A549 (cell line): ENCODE results near the gene FBXO11. TPM values are rescaled to one million over a fixed set of nuclear protein-coding genes. Genes with fewer than 3 reads are reported as not detected.
"Not testable (repeated sequence)": the region's sequence is repeated elsewhere in the genome, so short reads cannot be mapped to it uniquely, and the experiment has no call there.

Source experiments
- ATAC-seq, 2 experiments: fragments of 200-7000 bp in 1 of 2; fragments of >200 bp in 1 of 2; cut with Nextera tagmentation in 1 of 2; cut with Tn5 transposase in 1 of 2; 3 replicates each; pipeline versions ENCODE4 v1.8.0 to v1.9.1; 2018 to 2020; ENCODE audit warnings: mild to moderate bottlenecking in 1 of 2, moderate library complexity in 1 of 2
- CTCF ChIA-PET: fragments of 300-600 bp; sonication (Branson Sonifier 250); formaldehyde crosslinking; extraction: SDS; loops from one replicate; lab custom pipeline; 2021; ENCODE audit warnings: antibody characterized with exemption, inconsistent platforms; lab: Yijun Ruan, JAX
- POLR2A ChIA-PET: fragments of 350-600 bp; formaldehyde crosslinking; extraction: SDS; loops from one replicate; lab custom pipeline; 2021; ENCODE audit warnings: antibody characterized with exemption, inconsistent platforms; lab: Yijun Ruan, JAX
- DNase-seq, 2 experiments: peaks; one replicate each; pipeline versions ENCODE4 v3.0.0 to v3.0.0-alpha.2; 2011 to 2016; ENCODE audit warnings: low read depth in 1 of 2, low spot score in 1 of 2
- FAIRE-seq: peaks from 2 replicates; lab custom pipeline; 2011; peaks lifted over from hg19 to GRCh38; lab: Jason Lieb, UNC
- H3K27ac ChIP-seq, 2 experiments: fragments of >200 bp; sonication (Bioruptor Twin); formaldehyde crosslinking; 3 replicates each; pipeline ENCODE4 v1.5.1; 2016 to 2017
- H3K4me1 ChIP-seq: fragments of >200 bp; sonication (Bioruptor Twin); formaldehyde crosslinking; 3 replicates; pipeline ENCODE4 v1.6.1; 2016
- H3K4me2 ChIP-seq: fragments of >200 bp; sonication (Bioruptor Twin); formaldehyde crosslinking; 3 replicates; pipeline ENCODE4 v1.6.1; 2016
- H3K4me3 ChIP-seq: fragments of >200 bp; sonication (Bioruptor Twin); formaldehyde crosslinking; 3 replicates; pipeline ENCODE4 v1.5.1; 2016
- H3K9me3 ChIP-seq: fragments of >200 bp; sonication (Bioruptor Twin); formaldehyde crosslinking; 3 replicates; pipeline ENCODE4 v1.6.1; 2016
- CBX2 ChIP-seq: fragments of 200-600 bp; sonication (generic); IDR thresholded peaks from 2 replicates; pipeline ENCODE4 v1.6.1; 2016; ENCODE audit warnings: low read depth, mild to moderate bottlenecking, borderline replicate concordance
- CBX8 ChIP-seq: fragments of 200-600 bp; sonication (generic); IDR thresholded peaks from 2 replicates; pipeline ENCODE4 v1.6.1; 2016
- CTCF ChIP-seq: fragments of >200 bp; sonication (Bioruptor Twin); formaldehyde crosslinking; IDR thresholded peaks from 3 replicates; pipeline ENCODE4 v1.5.1; 2016
- EP300 ChIP-seq, 2 experiments: fragments of >200 bp; sonication (Bioruptor Twin); formaldehyde crosslinking; IDR thresholded peaks; 2 replicates in 1 of 2; 3 replicates in 1 of 2; pipeline ENCODE4 v1.6.1; 2016 to 2017
- FOXS1 ChIP-seq: fragments of 250-450 bp; sonication (Bioruptor Pico); IDR thresholded peaks from 2 replicates; pipeline ENCODE4 v1.5.0; 2020; ENCODE audit warnings: mild to moderate bottlenecking, moderate library complexity
- GATA3 ChIP-seq: IDR thresholded peaks from 2 replicates; pipeline ENCODE4 v1.6.1; 2012; ENCODE audit warnings: borderline replicate concordance
- HES2 ChIP-seq: fragments of >200 bp; sonication (Bioruptor Twin); formaldehyde crosslinking; IDR thresholded peaks from 2 replicates; pipeline ENCODE4 v1.6.1; 2016
- HEYL ChIP-seq: fragments of 250-450 bp; sonication (Bioruptor Pico); IDR thresholded peaks from 2 replicates; pipeline ENCODE4 v1.8.0; 2021; ENCODE audit warnings: mild to moderate bottlenecking, moderate library complexity
- KDM5A ChIP-seq: fragments of 200-600 bp; sonication (generic); IDR thresholded peaks from 2 replicates; pipeline ENCODE4 v1.6.1; 2016; ENCODE audit warnings: antibody characterized with exemption, mild to moderate bottlenecking
- MAFK ChIP-seq: fragments of 450-650 bp; IDR thresholded peaks from 2 replicates; pipeline ENCODE4 v1.6.1; 2014; ENCODE audit not compliant: partially characterized antibody
- MAX ChIP-seq: IDR thresholded peaks from 2 replicates; pipeline ENCODE4 v1.6.1; 2012
- MAZ ChIP-seq: fragments of 150-350 bp; IDR thresholded peaks from 2 replicates; pipeline ENCODE4 v1.6.1; 2014; ENCODE audit warnings: antibody characterized with exemption, low read depth, low read length, borderline replicate concordance
- MYC ChIP-seq: IDR thresholded peaks from 2 replicates; pipeline ENCODE4 v1.6.1; 2012; ENCODE audit warnings: mild to moderate bottlenecking, inconsistent platforms, low read length, improper control_type of control experiment, borderline replicate concordance
- NFE2L2 ChIP-seq: fragments of 150-350 bp; conservative IDR thresholded peaks from 2 replicates; pipeline ENCODE4 v1.6.1; 2014; ENCODE audit warnings: low read length
- NR3C1 ChIP-seq: fragments of >200 bp; sonication (Bioruptor Twin); formaldehyde crosslinking; IDR thresholded peaks from 3 replicates; pipeline ENCODE4 v1.6.1; 2017
- POLR2A ChIP-seq: IDR thresholded peaks from 2 replicates; pipeline ENCODE4 v1.6.1; 2012; ENCODE audit warnings: mild to moderate bottlenecking, low read length
- POLR2AphosphoS2 ChIP-seq: conservative IDR thresholded peaks from 2 replicates; pipeline ENCODE4 v1.6.1; 2012; ENCODE audit warnings: low read length, improper control_type of control experiment, inconsistent platforms
- RARB ChIP-seq: fragments of 250-450 bp; sonication (Bioruptor Pico); IDR thresholded peaks from 2 replicates; pipeline ENCODE4 v1.8.0; 2021; ENCODE audit warnings: mild to moderate bottlenecking, moderate library complexity
- RFX5 ChIP-seq: fragments of 450-650 bp; IDR thresholded peaks from 2 replicates; pipeline ENCODE4 v1.7.1; 2014; ENCODE audit warnings: antibody characterized with exemption, mild to moderate bottlenecking, moderate library complexity
- RNF2 ChIP-seq: fragments of 200-600 bp; sonication (generic); IDR thresholded peaks from 2 replicates; pipeline ENCODE4 v1.6.1; 2016; ENCODE audit warnings: low read depth, mild to moderate bottlenecking, antibody characterized with exemption, moderate library complexity, borderline replicate concordance
- SMC3 ChIP-seq: fragments of >200 bp; sonication (Bioruptor Twin); formaldehyde crosslinking; IDR thresholded peaks from 3 replicates; pipeline ENCODE4 v1.6.1; 2018; ENCODE audit warnings: inconsistent platforms
- TFCP2L1 ChIP-seq: fragments of 250-450 bp; sonication (Bioruptor Pico); IDR thresholded peaks from 2 replicates; pipeline ENCODE4 v1.5.0; 2021; ENCODE audit warnings: mild to moderate bottlenecking
- TP53 ChIP-seq: fragments of 250-450 bp; sonication (Bioruptor Pico); IDR thresholded peaks from 2 replicates; pipeline ENCODE4 v1.5.0; 2021; ENCODE audit warnings: mild to moderate bottlenecking, moderate library complexity
- ZNF302 ChIP-seq: fragments of 250-450 bp; sonication (Bioruptor Pico); IDR thresholded peaks from 2 replicates; pipeline ENCODE4 v1.9.0; 2021; ENCODE audit warnings: inconsistent platforms, mild to moderate bottlenecking, moderate library complexity
- WGBS: methylation state at CpG from one replicate; pipeline ENCODE4 v1.1.6; 2017; ENCODE audit errors: missing lambda C conversion rate; 5-methylcytosine and 5-hydroxymethylcytosine counted together
- polyA plus RNA-seq, 4 experiments: library from polyadenylated mRNA; depleted of rRNA in 3 of 4; stranded (reverse); fragments of >200 nt; fragmentation: RNase III in 1 of 4; extraction: RNeasy Plus Mini Kit Qiagen cat#74134 plus additional on column Dnase treatment in 1 of 4; gene quantifications; 2 replicates in 3 of 4; 3 replicates in 1 of 4; pipeline ENCODE4 v1.2.3, GENCODE V29; 2011 to 2017

FBXO11 gene
- polyA plus RNA-seq, 2 of the 4 experiments (the other 2 are of a cell fraction): 51.1 to 61.4 TPM

- H3K4me2 ChIP-seq: no peak overlapping the region
- FAIRE-seq: no peak
- POLR2A ChIA-PET: no interaction called here
These were observed 8.2 kb downstream of the FBXO11 start for GRCh38 chr2:47897883-47898731.

GRCh38 chr2:47897191-47897882, 9.0 kb downstream of the FBXO11 start:
- peaks cover 44% of the 10 kb centered on the region for H3K4me1 ChIP-seq
- H3K4me2 ChIP-seq, FAIRE-seq, ATAC-seq, DNase-seq, H3K4me3 ChIP-seq, H3K27ac ChIP-seq, POLR2A ChIA-PET, H3K9me3 ChIP-seq: not testable (repeated sequence)
- CTCF ChIA-PET: interaction anchor here (2.6 kb wide), 1 partner anchor 39 kb away, joined by 8 read pairs; no protein-coding TSS in a partner anchor
- WGBS: 89% methylated on average over 5 of the region's 5 CpGs

More at GRCh38 chr2:47897883-47898731, 8.2 kb downstream of the FBXO11 start:
- DNase-seq (no peak), ATAC-seq (no peak)
- Histone ChIP-seq H3K27ac (no peak overlapping the region), H3K4me3 (no peak overlapping the region), H3K4me1 (peaks cover 47% of the 10 kb centered on the region), H3K9me3 (no peaks in the 10 kb centered on the region)
- CTCF ChIA-PET: no interaction called here
- WGBS: 69% methylated on average over 4 of the region's 4 CpGs
- no peak for TF ChIP-seq TFCP2L1 (CRISPR knock-in tag)
- TF ChIP-seq MAZ: no peak
- TF ChIP-seq RARB: no peak
- TF ChIP-seq HEYL: no peak
- no peak for TF ChIP-seq NFE2L2
- no peak for TF ChIP-seq KDM5A
- no peak for TF ChIP-seq SMC3
- TF ChIP-seq MYC: no peak
- TF ChIP-seq ZNF302 (CRISPR knock-in tag): no peak
- no peak for TF ChIP-seq MAX
- no peak for TF ChIP-seq GATA3
- TF ChIP-seq CTCF: no peak
- TF ChIP-seq CBX8: no peak
- TF ChIP-seq FOXS1 (CRISPR knock-in tag): no peak
- TF ChIP-seq TP53 (CRISPR knock-in tag): no peak
- no peak for TF ChIP-seq RFX5
- TF ChIP-seq MAFK: no peak
- TF ChIP-seq POLR2AphosphoS2: no peak

- no peak for TF ChIP-seq POLR2AphosphoS2
- TF ChIP-seq HES2: no peak
- no peak for TF ChIP-seq TFCP2L1 (CRISPR knock-in tag)
- TF ChIP-seq POLR2A: no peak
- no peak for TF ChIP-seq NR3C1
- no peak for TF ChIP-seq RNF2
- no peak for TF ChIP-seq EP300 (IDR thresholded peaks at IDR 0.05)
- TF ChIP-seq CBX2: no peak
- no peak for TF ChIP-seq SMC3
- TF ChIP-seq, all 56 proteins: peak for 0
- FAIRE-seq: no peak
These were observed 9.8 kb downstream of the FBXO11 start for GRCh38 chr2:47896450-47896968.

More at GRCh38 chr2:47896450-47896968, 9.8 kb downstream of the FBXO11 start:
- ChIA-PET POLR2A (no interaction called here), CTCF (interaction anchor here (2.6 kb wide), 1 partner anchor 39 kb away, joined by 8 read pairs; no protein-coding TSS in a partner anchor)
- Histone ChIP-seq H3K27ac (no peak overlapping the region), H3K9me3 (no peaks in the 10 kb centered on the region), H3K4me3 (no peak overlapping the region), H3K4me2 (no peak overlapping the region), H3K4me1 (peaks cover 50% of the 10 kb centered on the region)
- DNase-seq (no peak), ATAC-seq (no peak)
- 98% methylated on average over 5 of the region's 5 CpGs for WGBS
